ENCODE results near the gene DDI1. TPM values are rescaled to one million over a fixed set of nuclear protein-coding genes. Genes with fewer than 3 reads are reported as not detected.

Gene DDI1
- total RNA-seq, 4 donors from 2014 or later, result not detected

GRCh38 chr11:104060004-104060794 lies 23.8 kb downstream of the DDI1 start:
- DNase-seq (ENCODE audit: low spot score), result no peak
- peak; percentile 71 for ATAC-seq (ENCODE audit: low FRiP score)
- TF ChIP-seq, protein P1, sequence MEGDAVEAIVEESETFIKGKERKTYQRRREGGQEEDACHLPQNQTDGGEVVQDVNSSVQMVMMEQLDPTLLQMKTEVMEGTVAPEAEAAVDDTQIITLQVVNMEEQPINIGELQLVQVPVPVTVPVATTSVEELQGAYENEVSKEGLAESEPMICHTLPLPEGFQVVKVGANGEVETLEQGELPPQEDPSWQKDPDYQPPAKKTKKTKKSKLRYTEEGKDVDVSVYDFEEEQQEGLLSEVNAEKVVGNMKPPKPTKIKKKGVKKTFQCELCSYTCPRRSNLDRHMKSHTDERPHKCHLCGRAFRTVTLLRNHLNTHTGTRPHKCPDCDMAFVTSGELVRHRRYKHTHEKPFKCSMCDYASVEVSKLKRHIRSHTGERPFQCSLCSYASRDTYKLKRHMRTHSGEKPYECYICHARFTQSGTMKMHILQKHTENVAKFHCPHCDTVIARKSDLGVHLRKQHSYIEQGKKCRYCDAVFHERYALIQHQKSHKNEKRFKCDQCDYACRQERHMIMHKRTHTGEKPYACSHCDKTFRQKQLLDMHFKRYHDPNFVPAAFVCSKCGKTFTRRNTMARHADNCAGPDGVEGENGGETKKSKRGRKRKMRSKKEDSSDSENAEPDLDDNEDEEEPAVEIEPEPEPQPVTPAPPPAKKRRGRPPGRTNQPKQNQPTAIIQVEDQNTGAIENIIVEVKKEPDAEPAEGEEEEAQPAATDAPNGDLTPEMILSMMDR (IDR thresholded peaks at IDR 0.05), result no peak

GRCh38 chr11:104060820-104061219 lies 24.4 kb downstream of the DDI1 start:
- DNase-seq (ENCODE audit: low spot score) (no peak), ATAC-seq (ENCODE audit: low FRiP score) (no peak)
- TF ChIP-seq, protein P1 (IDR thresholded peaks at IDR 0.05), result no peak

DNA sequence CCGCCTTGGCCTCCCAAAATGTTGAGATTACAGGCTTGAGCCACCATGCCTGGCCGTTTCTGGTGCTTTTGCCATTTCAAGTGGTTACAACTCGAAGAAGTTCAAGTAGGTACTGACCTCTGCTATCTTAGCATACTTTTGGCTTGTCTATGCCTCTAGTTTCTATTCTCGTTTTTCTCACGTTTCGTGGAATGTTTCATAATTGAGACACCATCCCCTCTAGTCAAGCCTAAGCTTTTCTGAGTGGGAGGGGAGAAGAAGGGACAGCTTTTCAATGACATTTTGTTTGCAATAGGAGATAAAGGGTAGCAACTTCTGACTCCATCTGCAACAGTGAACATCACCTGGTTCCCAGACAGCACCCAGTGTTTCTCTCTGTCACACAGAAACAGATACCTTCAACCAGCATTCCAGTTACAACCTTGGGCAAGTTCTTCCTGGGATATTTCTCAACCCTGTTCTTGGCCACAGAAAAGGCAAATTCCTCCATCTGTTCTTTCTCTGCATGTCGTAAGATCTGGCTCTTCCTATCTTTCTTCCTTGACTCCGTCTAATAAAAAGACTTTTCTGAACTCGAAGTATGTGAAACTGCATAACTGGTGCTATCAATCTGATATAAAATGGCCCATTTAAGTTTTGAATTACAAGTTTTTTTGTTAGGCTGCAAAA lies 25.5 kb downstream of the DDI1 start:
- TF ChIP-seq, protein P1 (IDR thresholded peaks at IDR 0.05), result no peak
- DNase-seq (ENCODE audit: low spot score) (no peak), ATAC-seq (ENCODE audit: low FRiP score) (peak; percentile 73)

- DNase-seq (ENCODE audit: low spot score) (no peak), ATAC-seq (ENCODE audit: low FRiP score) (no peak)
- TF ChIP-seq, protein P1 (IDR thresholded peaks at IDR 0.05), result no peak
Observed at GRCh38 chr11:104064034-104064630, 27.7 kb downstream of the DDI1 start.

DNA sequence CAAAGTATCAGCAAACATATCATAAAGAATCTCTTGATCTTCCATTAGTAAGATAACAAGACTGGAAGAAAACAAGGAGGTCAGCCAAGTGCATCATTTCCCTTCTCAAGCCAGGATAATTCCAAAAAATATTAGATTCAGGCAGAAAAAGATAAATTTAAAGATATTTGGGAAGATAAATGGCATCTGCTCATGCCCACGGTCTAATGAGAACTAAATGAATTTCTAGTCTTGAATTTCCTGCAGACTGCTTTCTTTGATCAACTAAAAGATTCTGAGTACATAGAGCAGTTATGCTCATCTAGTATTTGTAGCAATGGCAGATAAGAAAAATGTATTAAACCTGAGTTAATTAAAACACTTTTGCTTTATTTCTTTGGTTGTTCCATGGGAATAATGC lies 31.1 kb downstream of the DDI1 start:
- ATAC-seq (ENCODE audit: low FRiP score), result no peak
- DNase-seq (ENCODE audit: low spot score), result no peak
- TF ChIP-seq, protein P1 (IDR thresholded peaks at IDR 0.05), result no peak

GRCh38 chr11:104073950-104074705 lies 37.7 kb downstream of the DDI1 start:
- DNase-seq (ENCODE audit: low spot score) (no peak), ATAC-seq (ENCODE audit: low FRiP score) (no peak)
- TF ChIP-seq, protein P1 (IDR thresholded peaks at IDR 0.05), result no peak
